Measurements from ENCODE around the gene OR13G1. TPM values are rescaled to one million over a fixed set of nuclear protein-coding genes. Genes with fewer than 3 reads are reported as not detected.

OR13G1 gene
- total and polyA plus RNA-seq, 2 donors (not counting 1 experiment from before 2014, with no cell fraction given): not detected

GRCh38 chr1:247646867-247647266 is 32.7 kb downstream of the OR13G1 start:
- no peaks in the 10 kb centered on the region for H3K9me3 ChIP-seq (ENCODE audit: control insufficient read depth, insufficient read depth, low read depth, low read length)
- no peaks in the 10 kb centered on the region for H3K79me2 ChIP-seq (ENCODE audit: control insufficient read depth, insufficient read depth, low read length)
- H3K4me2 ChIP-seq (ENCODE audit: extremely low read depth, insufficient read depth, low read length): no peak overlapping the region
- TF ChIP-seq EZH2 (IDR thresholded peaks at IDR 0.05; ENCODE audit: low read length, missing control alignments): no peak
- TF ChIP-seq, protein P1, sequence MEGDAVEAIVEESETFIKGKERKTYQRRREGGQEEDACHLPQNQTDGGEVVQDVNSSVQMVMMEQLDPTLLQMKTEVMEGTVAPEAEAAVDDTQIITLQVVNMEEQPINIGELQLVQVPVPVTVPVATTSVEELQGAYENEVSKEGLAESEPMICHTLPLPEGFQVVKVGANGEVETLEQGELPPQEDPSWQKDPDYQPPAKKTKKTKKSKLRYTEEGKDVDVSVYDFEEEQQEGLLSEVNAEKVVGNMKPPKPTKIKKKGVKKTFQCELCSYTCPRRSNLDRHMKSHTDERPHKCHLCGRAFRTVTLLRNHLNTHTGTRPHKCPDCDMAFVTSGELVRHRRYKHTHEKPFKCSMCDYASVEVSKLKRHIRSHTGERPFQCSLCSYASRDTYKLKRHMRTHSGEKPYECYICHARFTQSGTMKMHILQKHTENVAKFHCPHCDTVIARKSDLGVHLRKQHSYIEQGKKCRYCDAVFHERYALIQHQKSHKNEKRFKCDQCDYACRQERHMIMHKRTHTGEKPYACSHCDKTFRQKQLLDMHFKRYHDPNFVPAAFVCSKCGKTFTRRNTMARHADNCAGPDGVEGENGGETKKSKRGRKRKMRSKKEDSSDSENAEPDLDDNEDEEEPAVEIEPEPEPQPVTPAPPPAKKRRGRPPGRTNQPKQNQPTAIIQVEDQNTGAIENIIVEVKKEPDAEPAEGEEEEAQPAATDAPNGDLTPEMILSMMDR (conservative IDR thresholded peaks at IDR 0.05 in 1 of 2, IDR thresholded peaks at IDR 0.05 in 1 of 2; ENCODE audit: low read depth in 1 of 2, low read length in 2 of 2): no peak
- H3K27me3 ChIP-seq (ENCODE audit: control insufficient read depth, insufficient read depth, low read length): no peaks in the 10 kb centered on the region
- H3K27ac ChIP-seq (ENCODE audit: insufficient read depth, low read length): no peak overlapping the region
- H3K9ac ChIP-seq (ENCODE audit: insufficient read depth, low read length): no peak overlapping the region
- no peak overlapping the region for H2AFZ ChIP-seq (ENCODE audit: low read length)
- H3K4me1 ChIP-seq (ENCODE audit: control insufficient read depth, extremely low read depth, insufficient read depth, low read length): no peaks in the 10 kb centered on the region
- H3K36me3 ChIP-seq (ENCODE audit: control insufficient read depth, insufficient read depth, low read length): no peaks in the 10 kb centered on the region
- no peak overlapping the region for H3K4me3 ChIP-seq (replicated peaks in 1 of 4; ENCODE audit: control extremely low read depth in 1 of 4, insufficient read depth in 1 of 4, low read depth in 3 of 4, low read length in 4 of 4)
- no peak for DNase-seq (ENCODE audit: low read depth in 2 of 2)
- no peaks in the 10 kb centered on the region for H4K20me1 ChIP-seq (ENCODE audit: control insufficient read depth, extremely low read depth, insufficient read depth, low read length)

GRCh38 chr1:247642742-247643141 is 36.8 kb downstream of the OR13G1 start:
- H3K4me3 ChIP-seq (replicated peaks in 1 of 4; ENCODE audit: control extremely low read depth in 1 of 4, insufficient read depth in 1 of 4, low read depth in 3 of 4, low read length in 4 of 4): no peak overlapping the region
- H3K4me2 ChIP-seq (ENCODE audit: extremely low read depth, insufficient read depth, low read length): no peak overlapping the region
- H3K9ac ChIP-seq (ENCODE audit: insufficient read depth, low read length): no peak overlapping the region
- no peaks in the 10 kb centered on the region for H3K36me3 ChIP-seq (ENCODE audit: control insufficient read depth, insufficient read depth, low read length)
- H3K79me2 ChIP-seq (ENCODE audit: control insufficient read depth, insufficient read depth, low read length): no peaks in the 10 kb centered on the region
- H4K20me1 ChIP-seq (ENCODE audit: control insufficient read depth, extremely low read depth, insufficient read depth, low read length): no peaks in the 10 kb centered on the region
- H3K4me1 ChIP-seq (ENCODE audit: control insufficient read depth, extremely low read depth, insufficient read depth, low read length): no peaks in the 10 kb centered on the region
- no peak for DNase-seq (ENCODE audit: low read depth in 2 of 2)
- no peaks in the 10 kb centered on the region for H3K27me3 ChIP-seq (ENCODE audit: control insufficient read depth, insufficient read depth, low read length)
- H3K9me3 ChIP-seq (ENCODE audit: control insufficient read depth, insufficient read depth, low read depth, low read length): no peaks in the 10 kb centered on the region
- H2AFZ ChIP-seq (ENCODE audit: low read length): no peak overlapping the region
- H3K27ac ChIP-seq (ENCODE audit: insufficient read depth, low read length): no peak overlapping the region
- no peak for TF ChIP-seq EZH2 (IDR thresholded peaks at IDR 0.05; ENCODE audit: low read length, missing control alignments)
- TF ChIP-seq, protein P1 (conservative IDR thresholded peaks at IDR 0.05 in 1 of 2, IDR thresholded peaks at IDR 0.05 in 1 of 2; ENCODE audit: low read depth in 1 of 2, low read length in 2 of 2): no peak

GRCh38 chr1:247639381-247639981 is 40.1 kb downstream of the OR13G1 start:
- H3K27ac ChIP-seq (ENCODE audit: insufficient read depth, low read length): no peak overlapping the region
- peak in 1 of 2 donors; percentile 16 for DNase-seq (ENCODE audit: low read depth in 2 of 2)
- no peaks in the 10 kb centered on the region for H3K79me2 ChIP-seq (ENCODE audit: control insufficient read depth, insufficient read depth, low read length)
- H3K9ac ChIP-seq (ENCODE audit: insufficient read depth, low read length): peak overlapping the region; percentile 31
- no peak for TF ChIP-seq EZH2 (IDR thresholded peaks at IDR 0.05; ENCODE audit: low read length, missing control alignments)
- TF ChIP-seq, protein P1 (conservative IDR thresholded peaks at IDR 0.05 in 1 of 2, IDR thresholded peaks at IDR 0.05 in 1 of 2; ENCODE audit: low read depth in 1 of 2, low read length in 2 of 2): no peak
- H3K4me2 ChIP-seq (ENCODE audit: extremely low read depth, insufficient read depth, low read length): no peak overlapping the region
- no peaks in the 10 kb centered on the region for H3K36me3 ChIP-seq (ENCODE audit: control insufficient read depth, insufficient read depth, low read length)
- no peaks in the 10 kb centered on the region for H3K27me3 ChIP-seq (ENCODE audit: control insufficient read depth, insufficient read depth, low read length)
- no peak overlapping the region for H2AFZ ChIP-seq (ENCODE audit: low read length)
- peak overlapping the region in 1 of 4 experiments; percentile 14 for H3K4me3 ChIP-seq (replicated peaks in 1 of 4; ENCODE audit: control extremely low read depth in 1 of 4, insufficient read depth in 1 of 4, low read depth in 3 of 4, low read length in 4 of 4)
- no peaks in the 10 kb centered on the region for H4K20me1 ChIP-seq (ENCODE audit: control insufficient read depth, extremely low read depth, insufficient read depth, low read length)
- H3K4me1 ChIP-seq (ENCODE audit: control insufficient read depth, extremely low read depth, insufficient read depth, low read length): no peaks in the 10 kb centered on the region
- H3K9me3 ChIP-seq (ENCODE audit: control insufficient read depth, insufficient read depth, low read depth, low read length): no peaks in the 10 kb centered on the region
